T-helper 17 cell (primary cell): ENCODE results near the gene MRFAP1L1. TPM values are rescaled to one million over a fixed set of nuclear protein-coding genes. Genes with fewer than 3 reads are reported as not detected.
"Not testable (repeated sequence)": the region's sequence is repeated elsewhere in the genome, so short reads cannot be mapped to it uniquely, and the experiment has no call there.

Experiments used
- ATAC-seq: fragments of 150-1000 bp; cut with Tn5 transposase; 2 replicates; pipeline ENCODE4 v1.10.0; 2021; ENCODE audit warnings: mild to moderate bottlenecking, moderate library complexity
- DNase-seq, 3 donors: peaks; one replicate each; pipeline versions ENCODE4 v3.0.0 to v3.0.0-alpha.2; 2020 to 2021
- H3K9me3 ChIP-seq: one replicate; pipeline ENCODE4 v1.7.0; 2013; ENCODE audit warnings: low read length, mild to moderate bottlenecking; ENCODE audit not compliant: control insufficient read depth, poor library complexity, severe bottlenecking
- H3K27ac Mint-ChIP-seq: one replicate; pipeline ENCODE4 v1.8.0; 2022; ENCODE audit warnings: mild to moderate bottlenecking, moderate library complexity, mixed read lengths
- H3K27me3 Mint-ChIP-seq: one replicate; pipeline ENCODE4 v1.8.0; 2022; ENCODE audit warnings: mixed read lengths
- H3K36me3 Mint-ChIP-seq: one replicate; pipeline ENCODE4 v1.8.0; 2022; ENCODE audit warnings: low read depth, mixed read lengths
- H3K4me1 Mint-ChIP-seq: one replicate; pipeline ENCODE4 v1.8.0; 2022; ENCODE audit warnings: mild to moderate bottlenecking, mixed read lengths
- H3K4me3 Mint-ChIP-seq: one replicate; pipeline ENCODE4 v1.8.0; 2022; ENCODE audit warnings: mild to moderate bottlenecking, moderate library complexity, mixed read lengths
- total RNA-seq, 4 donors: library from RNA in 2 of 4; stranded (reverse) in 2 of 4; gene quantifications; one replicate each; pipeline ENCODE4 v1.2.3 and lab custom pipeline; 2022 to 2026

MRFAP1L1 gene
- total RNA-seq, 2 donors from 2014 or later, result 29.3 to 33.0 TPM

DNA sequence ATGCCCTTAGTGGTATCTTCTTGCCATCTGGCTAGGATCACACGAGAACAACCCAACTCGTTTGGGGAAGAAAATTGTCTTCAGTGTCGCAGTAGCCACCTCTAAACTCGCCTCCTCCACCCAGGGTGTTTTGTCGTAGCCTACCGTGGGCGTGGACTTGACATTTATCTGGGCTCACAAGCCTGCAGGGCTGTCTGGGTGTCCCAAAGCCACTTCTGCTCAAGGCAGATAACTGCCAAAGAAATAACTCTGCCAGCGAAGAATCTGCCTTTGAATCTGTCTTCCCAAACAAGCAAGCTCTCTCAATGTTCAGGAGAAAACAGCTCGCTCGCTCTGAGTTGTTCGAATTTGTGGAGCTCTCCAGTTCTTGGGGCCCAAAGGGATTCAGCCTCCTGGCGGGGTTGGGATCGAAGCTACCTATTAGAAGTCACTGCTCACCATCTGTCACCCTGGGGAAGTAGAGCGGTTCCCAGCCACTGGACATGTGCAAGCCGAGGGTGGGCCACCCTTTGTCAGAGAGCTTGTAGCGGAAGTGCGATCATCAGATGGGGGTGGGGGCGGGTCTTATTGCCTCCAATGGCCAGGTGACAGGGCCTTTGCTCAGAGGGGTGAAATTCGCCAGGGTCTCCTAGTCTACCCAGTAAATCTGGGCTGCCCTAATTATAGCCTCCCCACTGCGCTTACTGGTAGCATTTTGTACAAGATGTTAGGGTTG lies 21.1 kb upstream of the MRFAP1L1 start:
- ATAC-seq, result no peak
- H3K36me3 Mint-ChIP-seq, result no peaks in the 10 kb centered on the region

GRCh38 chr4:6728320-6729029 lies 18.8 kb upstream of the MRFAP1L1 start:
- DNase-seq (no peak), ATAC-seq (no peak)
- Mint-ChIP-seq H3K27ac (no peak overlapping the region), H3K36me3 (no peaks in the 10 kb centered on the region), H3K27me3 (no peaks in the 10 kb centered on the region), H3K4me3 (no peak overlapping the region), H3K4me1 (peaks cover 4% of the 10 kb centered on the region)
- H3K9me3 ChIP-seq, result no peaks in the 10 kb centered on the region

More for the DNA sequence above, 21.1 kb upstream of the MRFAP1L1 start:
- no peaks in the 10 kb centered on the region for H3K9me3 ChIP-seq
- H3K27me3 Mint-ChIP-seq, result peaks cover 14% of the 10 kb centered on the region
- DNase-seq, result no peak
- no peak overlapping the region for H3K27ac Mint-ChIP-seq
- peaks cover 4% of the 10 kb centered on the region for H3K4me1 Mint-ChIP-seq
- H3K4me3 Mint-ChIP-seq, result no peak overlapping the region

DNA sequence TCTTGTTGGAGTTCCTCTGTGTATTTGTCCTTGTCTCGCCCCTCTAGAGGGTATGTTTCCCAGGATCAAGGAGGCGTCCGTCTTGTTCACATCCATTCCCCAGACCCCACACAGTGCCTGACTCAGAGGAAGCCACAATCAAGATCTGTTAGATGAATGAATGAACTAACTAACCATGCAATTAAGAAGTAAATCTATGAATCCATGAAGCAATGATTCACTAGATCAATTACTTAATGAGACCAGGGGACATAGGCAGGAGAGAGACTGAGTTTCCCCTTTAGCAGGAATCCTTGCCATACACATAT lies 18.2 kb upstream of the MRFAP1L1 start:
- Mint-ChIP-seq H3K4me3 (no peak overlapping the region), H3K36me3 (no peaks in the 10 kb centered on the region), H3K4me1 (peaks cover 4% of the 10 kb centered on the region), H3K27ac (no peak overlapping the region), H3K27me3 (no peaks in the 10 kb centered on the region)
- ATAC-seq (no peak), DNase-seq (no peak)
- no peaks in the 10 kb centered on the region for H3K9me3 ChIP-seq

DNA sequence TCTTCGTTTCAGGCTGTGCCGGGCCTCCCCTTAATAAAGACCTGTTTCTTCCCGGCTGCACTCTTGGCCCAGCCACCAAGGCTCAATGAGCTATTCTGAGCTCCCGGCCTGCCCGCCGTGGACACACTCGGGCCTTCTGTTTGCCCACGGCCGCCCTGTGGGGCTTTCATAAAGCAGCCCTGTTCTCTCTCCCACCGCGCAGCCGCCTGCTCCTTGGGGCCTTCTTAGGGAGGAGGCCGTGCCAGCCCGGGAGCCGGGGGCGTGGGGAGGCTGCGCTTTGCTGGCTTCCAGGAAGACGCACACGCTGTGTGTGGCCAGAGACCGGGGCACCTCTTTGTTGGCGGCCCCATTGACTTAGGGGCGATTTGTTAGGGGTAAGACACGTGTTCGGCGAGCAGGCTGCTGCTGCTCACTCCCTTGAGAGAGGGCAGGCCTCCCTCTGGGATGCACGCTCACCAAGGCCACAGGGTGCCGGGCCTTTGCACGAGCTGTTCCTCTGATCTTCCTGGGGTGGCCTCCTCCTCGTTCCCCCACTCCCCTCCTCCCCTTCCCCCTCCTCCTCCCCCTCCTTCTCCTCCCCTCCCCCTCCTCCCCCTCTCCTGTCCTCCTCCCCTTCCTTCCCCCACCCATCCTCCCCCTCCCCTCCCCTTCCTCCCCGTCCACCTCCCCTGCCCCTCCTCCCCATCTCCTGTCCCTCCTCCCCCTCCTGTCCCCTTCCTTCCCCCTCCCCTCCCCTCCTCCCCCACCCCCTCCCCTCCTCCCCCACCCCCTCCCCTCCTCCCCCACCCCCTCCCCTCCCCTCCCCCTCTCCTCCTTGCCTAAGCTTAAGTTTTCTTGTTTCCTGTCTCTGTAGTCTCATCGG lies 17.6 kb upstream of the MRFAP1L1 start:
- H3K9me3 ChIP-seq, result no peaks in the 10 kb centered on the region
- H3K36me3 Mint-ChIP-seq, result no peaks in the 10 kb centered on the region
- no peak overlapping the region for H3K27ac Mint-ChIP-seq
- H3K4me3 Mint-ChIP-seq, result no peak overlapping the region
- DNase-seq (no peak), ATAC-seq (no peak)
- peaks cover 4% of the 10 kb centered on the region for H3K4me1 Mint-ChIP-seq
- H3K27me3 Mint-ChIP-seq, result no peaks in the 10 kb centered on the region

GRCh38 chr4:6725427-6725961 lies 15.8 kb upstream of the MRFAP1L1 start:
- H3K27me3 Mint-ChIP-seq, H3K36me3 Mint-ChIP-seq, H3K9me3 ChIP-seq, H3K4me1 Mint-ChIP-seq, H3K27ac Mint-ChIP-seq, DNase-seq, H3K4me3 Mint-ChIP-seq, ATAC-seq: not testable (repeated sequence)

DNA sequence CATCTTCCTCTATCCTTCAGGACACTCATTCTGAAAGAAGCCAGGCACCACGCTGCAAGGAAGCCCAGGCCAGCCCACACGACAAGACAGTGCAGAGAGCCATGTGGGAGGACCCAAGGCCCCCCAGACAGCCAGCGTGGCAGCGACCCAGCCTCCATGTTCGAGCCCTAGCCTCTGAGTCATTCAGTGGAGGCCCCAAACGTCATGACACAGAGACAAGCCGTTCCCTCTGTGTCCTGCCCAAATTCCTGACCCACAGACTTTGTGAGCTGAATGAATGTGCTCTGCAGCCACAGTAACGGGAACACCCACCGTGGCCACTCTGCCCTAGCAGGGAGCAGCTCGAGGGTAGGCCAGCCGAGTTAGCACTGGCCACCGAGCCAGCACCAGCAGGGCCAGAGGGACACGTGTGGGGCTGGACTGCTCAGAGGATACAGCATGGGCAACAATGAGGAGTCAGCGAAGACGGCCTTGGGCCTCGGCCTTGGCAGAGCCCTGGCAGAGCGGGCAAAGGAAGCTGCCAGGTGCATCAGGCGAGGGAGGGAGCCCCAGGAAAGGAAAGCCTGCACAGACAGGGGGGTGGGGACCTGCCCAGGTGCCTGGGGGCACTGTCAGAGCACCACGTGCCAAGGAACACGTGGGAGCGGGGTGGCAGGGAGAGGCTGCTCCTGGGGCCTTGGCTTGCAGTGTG lies 14.9 kb upstream of the MRFAP1L1 start:
- no peaks in the 10 kb centered on the region for H3K9me3 ChIP-seq
- H3K27me3 Mint-ChIP-seq, result no peaks in the 10 kb centered on the region
- no peak overlapping the region for H3K4me3 Mint-ChIP-seq
- peaks cover 8% of the 10 kb centered on the region for H3K4me1 Mint-ChIP-seq
- DNase-seq, result no peak
- no peak overlapping the region for H3K27ac Mint-ChIP-seq
- ATAC-seq, result no peak
- H3K36me3 Mint-ChIP-seq, result no peaks in the 10 kb centered on the region

GRCh38 chr4:6723851-6724250 lies 14.2 kb upstream of the MRFAP1L1 start:
- ATAC-seq (no peak), DNase-seq (no peak)
- Mint-ChIP-seq H3K36me3 (peaks cover 3% of the 10 kb centered on the region), H3K4me1 (peaks cover 12% of the 10 kb centered on the region), H3K27ac (no peak overlapping the region), H3K27me3 (no peaks in the 10 kb centered on the region), H3K4me3 (no peak overlapping the region)
- no peaks in the 10 kb centered on the region for H3K9me3 ChIP-seq

DNA sequence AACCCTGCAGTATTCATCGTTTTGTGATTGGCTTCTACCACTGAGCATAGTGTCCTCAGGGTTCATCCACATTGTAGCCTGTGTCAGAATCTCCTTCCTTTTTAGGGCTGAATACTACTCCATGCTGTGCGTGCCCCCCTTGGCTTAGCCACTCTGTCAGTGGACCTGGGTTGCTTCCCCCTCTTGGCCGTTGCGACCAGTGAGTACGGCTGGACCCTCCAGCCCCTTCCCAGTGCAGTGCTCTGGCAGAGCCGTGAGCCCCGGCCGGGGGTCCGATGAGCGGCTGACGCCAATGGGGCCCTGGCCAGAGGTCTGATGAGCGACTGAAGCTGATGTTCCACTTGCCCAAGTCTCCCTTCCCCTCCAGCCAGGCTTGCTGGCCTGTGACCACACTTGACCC lies 13.2 kb upstream of the MRFAP1L1 start:
- Mint-ChIP-seq H3K27ac (no peak overlapping the region), H3K36me3 (peaks cover 4% of the 10 kb centered on the region), H3K4me3 (no peak overlapping the region), H3K4me1 (peaks cover 12% of the 10 kb centered on the region), H3K27me3 (no peaks in the 10 kb centered on the region)
- no peak for DNase-seq
- H3K9me3 ChIP-seq, result no peaks in the 10 kb centered on the region
- ATAC-seq, result no peak

DNA sequence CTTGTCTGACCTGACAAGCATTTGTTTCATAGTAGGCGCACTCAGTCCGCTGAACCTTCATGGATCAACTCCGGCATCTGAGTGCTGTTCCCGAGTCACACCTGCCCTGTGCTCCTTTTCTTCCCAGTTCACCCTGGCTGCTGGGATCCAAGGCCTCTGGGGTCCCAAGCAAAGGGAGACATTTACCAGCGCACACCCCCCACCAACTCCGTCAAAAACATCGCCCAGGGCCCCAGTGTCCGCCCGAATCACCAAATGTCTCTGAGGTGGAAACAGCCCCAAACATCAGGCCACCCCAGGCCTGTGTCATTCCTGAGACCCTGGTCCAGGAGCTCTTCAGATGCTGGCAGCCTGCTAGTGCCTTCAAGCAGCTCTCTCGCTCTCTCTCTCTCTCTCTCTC lies 11.5 kb upstream of the MRFAP1L1 start:
- Mint-ChIP-seq H3K4me3 (no peak overlapping the region), H3K4me1 (peaks cover 14% of the 10 kb centered on the region), H3K36me3 (peaks cover 4% of the 10 kb centered on the region), H3K27me3 (no peaks in the 10 kb centered on the region), H3K27ac (no peak overlapping the region)
- no peaks in the 10 kb centered on the region for H3K9me3 ChIP-seq
- DNase-seq (no peak), ATAC-seq (no peak)

GRCh38 chr4:6720202-6720699 lies 10.6 kb upstream of the MRFAP1L1 start:
- Mint-ChIP-seq H3K27ac (peak overlapping the region; percentile 16), H3K27me3 (no peaks in the 10 kb centered on the region), H3K4me1 (peaks cover 22% of the 10 kb centered on the region), H3K4me3 (no peak overlapping the region), H3K36me3 (peaks cover 7% of the 10 kb centered on the region)
- ATAC-seq (peak; percentile 43), DNase-seq (peak; percentile 66 to 79 (median 77))
- H3K9me3 ChIP-seq, result no peaks in the 10 kb centered on the region

GRCh38 chr4:6719611-6720179 lies 10.0 kb upstream of the MRFAP1L1 start:
- Mint-ChIP-seq H3K27ac (peak overlapping the region; percentile 98), H3K4me1 (peaks cover 22% of the 10 kb centered on the region), H3K4me3 (no peak overlapping the region), H3K27me3 (no peaks in the 10 kb centered on the region), H3K36me3 (peaks cover 7% of the 10 kb centered on the region)
- no peak for ATAC-seq
- DNase-seq, result no peak
- H3K9me3 ChIP-seq, result no peaks in the 10 kb centered on the region

- no peak for ATAC-seq
- peaks cover 22% of the 10 kb centered on the region for H3K4me1 Mint-ChIP-seq
- no peak for DNase-seq
- peak overlapping the region; percentile 63 for H3K4me3 Mint-ChIP-seq
- no peaks in the 10 kb centered on the region for H3K9me3 ChIP-seq
- no peaks in the 10 kb centered on the region for H3K27me3 Mint-ChIP-seq
- H3K36me3 Mint-ChIP-seq, result peaks cover 7% of the 10 kb centered on the region
- H3K27ac Mint-ChIP-seq, result peak overlapping the region; percentile 98
These were observed 9.4 kb upstream of the MRFAP1L1 start for GRCh38 chr4:6718932-6719610.
